ENCODE results near the gene RAB32.

- TF ChIP-seq CTCF (IDR thresholded peaks at IDR 0.05; ENCODE audit: borderline replicate concordance, extremely low read depth, low read length, poor library complexity, severe bottlenecking), result no peak
- no peak for TF ChIP-seq EZH2 (IDR thresholded peaks at IDR 0.05; ENCODE audit: borderline replicate concordance, low read depth, low read length, severe bottlenecking)
Observed at GRCh38 chr6:146515212-146515611, 28.4 kb upstream of the RAB32 start.
